IPS DF 19.7 (cell line): Measurements from ENCODE around the gene SH3D21.
A peak's percentile ranks its signal among the peaks of the same experiment; 100 is the strongest.

Source experiments
- DNase-seq: peaks from one replicate; pipeline ENCODE4 v3.0.0-alpha.2; 2013; ENCODE audit warnings: low read depth, low spot score

The SH3D21 gene

GRCh38 chr1:36306210-36306901, at the start of gene SH3D21:
Gene SH3D21, plus strand, starts transcription at chr1:36306368. Its CDS starts 53 bp downstream, at chr1:36306421.
- no peak for DNase-seq

GRCh38 chr1:36256558-36257374, 49.4 kb upstream of the SH3D21 start:
- no peak for DNase-seq

GRCh38 chr1:36257375-36257767, 48.8 kb upstream of the SH3D21 start:
- DNase-seq: no peak

GRCh38 chr1:36258960-36259344, 47.2 kb upstream of the SH3D21 start:
- DNase-seq: no peak

- no peak for DNase-seq
These were observed 37.2 kb upstream of the SH3D21 start for GRCh38 chr1:36268981-36269380.

GRCh38 chr1:36269408-36269838, 36.7 kb upstream of the SH3D21 start:
- no peak for DNase-seq

GRCh38 chr1:36273024-36273423, 33.1 kb upstream of the SH3D21 start:
- no peak for DNase-seq

- DNase-seq: no peak
These were observed 32.0 kb upstream of the SH3D21 start for GRCh38 chr1:36274201-36274600.

- no peak for DNase-seq
These were observed 29.5 kb upstream of the SH3D21 start for GRCh38 chr1:36276688-36277087.

- no peak for DNase-seq
These were observed 26.9 kb upstream of the SH3D21 start for GRCh38 chr1:36279110-36279788.

GRCh38 chr1:36279789-36280296, 26.3 kb upstream of the SH3D21 start:
- DNase-seq: no peak

GRCh38 chr1:36284061-36284460, 22.1 kb upstream of the SH3D21 start:
- DNase-seq: no peak

- DNase-seq: no peak
These were observed 21.7 kb upstream of the SH3D21 start for GRCh38 chr1:36284517-36284916.

- peak; percentile 42 for DNase-seq
These were observed 20.6 kb upstream of the SH3D21 start for GRCh38 chr1:36285443-36286101.

- no peak for DNase-seq
These were observed 19.4 kb upstream of the SH3D21 start for GRCh38 chr1:36286802-36287201.

GRCh38 chr1:36287595-36287994, 18.6 kb upstream of the SH3D21 start:
- no peak for DNase-seq

GRCh38 chr1:36295390-36295789, 10.8 kb upstream of the SH3D21 start:
- no peak for DNase-seq

GRCh38 chr1:36297062-36297461, 9.1 kb upstream of the SH3D21 start:
- no peak for DNase-seq

- DNase-seq: no peak
These were observed 7.5 kb upstream of the SH3D21 start for GRCh38 chr1:36298640-36299039.

GRCh38 chr1:36300526-36300925, 5.6 kb upstream of the SH3D21 start:
- no peak for DNase-seq

GRCh38 chr1:36301220-36301619, 4.9 kb upstream of the SH3D21 start:
- no peak for DNase-seq

GRCh38 chr1:36303244-36303643, 2.9 kb upstream of the SH3D21 start:
- DNase-seq: no peak
